A549 (cell line): ENCODE data around the gene EPHA1.

Source experiments
- CTCF ChIP-seq: fragments of >200 bp; sonication (Bioruptor Twin); formaldehyde crosslinking; IDR thresholded peaks from 3 replicates; pipeline ENCODE4 v1.5.1; 2016
- ESRRA ChIP-seq: fragments of 150-350 bp; IDR thresholded peaks from 2 replicates; pipeline ENCODE4 v1.6.1; 2014; ENCODE audit warnings: mild to moderate bottlenecking, low read length, borderline replicate concordance
- NPAS2 ChIP-seq: fragments of 250-450 bp; sonication (Bioruptor Pico); IDR thresholded peaks from 2 replicates; pipeline ENCODE4 v1.8.0; 2022; ENCODE audit warnings: mild to moderate bottlenecking, moderate library complexity, borderline replicate concordance
- POLR2AphosphoS2 ChIP-seq: conservative IDR thresholded peaks from 2 replicates; pipeline ENCODE4 v1.6.1; 2012; ENCODE audit warnings: low read length, improper control_type of control experiment, inconsistent platforms
- RCOR1 ChIP-seq: fragments of 150-350 bp; IDR thresholded peaks from 2 replicates; pipeline ENCODE4 v1.6.1; 2014; ENCODE audit warnings: antibody characterized with exemption, low read length, low read depth
- USF2 ChIP-seq: fragments of 450-650 bp; IDR thresholded peaks from 2 replicates; pipeline ENCODE4 v1.6.1; 2014; ENCODE audit warnings: antibody characterized with exemption

GRCh38 chr7:143444785-143445184 lies 36.1 kb upstream of the EPHA1 start:
- TF ChIP-seq ESRRA (no peak), RCOR1 (no peak), USF2 (no peak), CTCF (no peak), NPAS2 (CRISPR knock-in tag) (no peak), POLR2AphosphoS2 (no peak)
